Thyroid gland (tissue), 4 donors: Measurements from ENCODE around the gene KDM4B. TPM values are rescaled to one million over a fixed set of nuclear protein-coding genes. Genes with fewer than 3 reads are reported as not detected.

ENCODE experiments used
- DNase-seq, 2 donors: peaks; one replicate each; pipeline ENCODE4 v3.0.0-alpha.2; 2019
- H3K27ac ChIP-seq, 3 donors: fragments of 200-600 bp; sonication (generic); 1 replicate in 2 of 3; 2 replicates in 1 of 3; pipeline ENCODE4 v1.5.1; 2016 to 2019; ENCODE audit warnings: mild to moderate bottlenecking in 1 of 3, moderate library complexity in 1 of 3
- H3K27me3 ChIP-seq: fragments of 200-600 bp; sonication (generic); one replicate; pipeline ENCODE4 v1.5.1; 2019
- H3K36me3 ChIP-seq, 2 donors: fragments of 200-600 bp; sonication (generic); one replicate each; pipeline ENCODE4 v1.5.1; 2016 to 2019
- H3K4me1 ChIP-seq, 2 donors: fragments of 200-600 bp; sonication (generic); one replicate each; pipeline ENCODE4 v1.5.1; 2017 to 2019
- H3K4me3 ChIP-seq, 3 donors: fragments of 200-600 bp; sonication (generic); replicated peaks in 1 of 3; 1 replicate in 2 of 3; 2 replicates in 1 of 3; pipeline ENCODE4 v1.5.1; 2016; ENCODE audit warnings: mild to moderate bottlenecking in 1 of 3
- H3K9me3 ChIP-seq: fragments of 200-600 bp; sonication (generic); one replicate; pipeline ENCODE4 v1.5.1; 2017
- CTCF ChIP-seq, 6 experiments: fragments of 200-600 bp in 3 of 6; fragments of 450-650 bp in 3 of 6; sonication (generic) in 3 of 6; IDR thresholded peaks; one replicate each; pipeline ENCODE4 v1.5.1; 2016 to 2019; ENCODE audit warnings: antibody characterized with exemption in 6 of 6, mild to moderate bottlenecking in 2 of 6, inconsistent platforms in 1 of 6, moderate library complexity in 1 of 6
- POLR2A ChIP-seq, 2 donors: fragments of 450-650 bp; IDR thresholded peaks; one replicate each; pipeline ENCODE4 v1.6.1; 2017; ENCODE audit warnings: antibody characterized with exemption in 2 of 2, mild to moderate bottlenecking in 2 of 2, moderate library complexity in 1 of 2
- WGBS, 2 donors: methylation state at CpG; one replicate each; pipeline ENCODE4 v1.1.5; 2017; 5-methylcytosine and 5-hydroxymethylcytosine counted together
- intact Hi-C: fragments of 100-400 bp; cut with DNase I; formaldehyde crosslinking; loops from one replicate; pipeline ENCODE4 v1.15.1; 2023
- total RNA-seq, 4 donors: library from RNA; depleted of rRNA; stranded (reverse); fragments of >200 nt; gene quantifications; one replicate each; pipeline ENCODE4 v1.2.3, GENCODE V29; 2016

KDM4B gene
- total RNA-seq, 4 donors from 2014 or later, result 44.3 to 87.2 (median 75.8) TPM

- Histone ChIP-seq H3K36me3 (peaks cover 9 to 17% of the 10 kb centered on the region in 2 donors), H3K27me3 (no peaks in the 10 kb centered on the region), H3K9me3 (no peaks in the 10 kb centered on the region), H3K4me3 (no peak overlapping the region), H3K4me1 (peaks cover 32 to 40% of the 10 kb centered on the region in 2 donors), H3K27ac (peak overlapping the region in 1 of 3 donors; percentile 23)
- 81 to 88% methylated on average over 6 to 12 of the region's 15 CpGs for WGBS, 2 donors
- TF ChIP-seq CTCF (IDR thresholded peaks at IDR 0.05), result no peak
- intact Hi-C loops, result loop anchor here (2.0 to 5.0 kb wide), 2 partner anchors 157 to 223 kb away; no protein-coding TSS in a partner anchor
- DNase-seq, result no peak
Observed at GRCh38 chr19:5030136-5030820, 61.4 kb downstream of the KDM4B start.

GRCh38 chr19:5030822-5031221 is 61.9 kb downstream of the KDM4B start:
- DNase-seq, result no peak
- intact Hi-C loops, result loop anchor here (2.0 to 5.0 kb wide), 2 partner anchors 158 to 224 kb away; no protein-coding TSS in a partner anchor
- WGBS, 2 donors, result 79 to 97% methylated on average over 5 of the region's 13 CpGs
- TF ChIP-seq POLR2A (IDR thresholded peaks at IDR 0.05), result no peak
- TF ChIP-seq CTCF (IDR thresholded peaks at IDR 0.05), result no peak
- Histone ChIP-seq H3K36me3 (peaks cover 9 to 17% of the 10 kb centered on the region in 2 donors), H3K4me3 (no peak overlapping the region), H3K9me3 (no peaks in the 10 kb centered on the region), H3K4me1 (peaks cover 27 to 34% of the 10 kb centered on the region in 2 donors), H3K27me3 (no peaks in the 10 kb centered on the region), H3K27ac (peak overlapping the region in 1 of 3 donors; percentile 23)

- TF ChIP-seq CTCF (IDR thresholded peaks at IDR 0.05), result peak; percentile 72 to 96 (median 91)
- no peak for TF ChIP-seq POLR2A (IDR thresholded peaks at IDR 0.05)
- H3K4me1 ChIP-seq, result peaks cover 24 to 30% of the 10 kb centered on the region in 2 donors
- peak overlapping the region in 1 of 3 donors; percentile 23 for H3K27ac ChIP-seq
- peaks cover 9 to 17% of the 10 kb centered on the region in 2 donors for H3K36me3 ChIP-seq
- H3K27me3 ChIP-seq, result no peaks in the 10 kb centered on the region
- peak; percentile 79 to 84 for DNase-seq
- WGBS, 2 donors, result 46 to 58% methylated on average over 10 to 24 of the region's 29 CpGs
- intact Hi-C loops, result loop anchor here (2.0 to 5.0 kb wide), 3 partner anchors 121 to 224 kb away; no protein-coding TSS in a partner anchor
- H3K9me3 ChIP-seq, result no peaks in the 10 kb centered on the region
- H3K4me3 ChIP-seq, result no peak overlapping the region
Observed at GRCh38 chr19:5031231-5032100, 62.6 kb downstream of the KDM4B start.

- WGBS, 2 donors, result 90 to 92% methylated on average over 41 to 49 of the region's 52 CpGs
- DNase-seq, result no peak
- intact Hi-C loops, result loop anchor here (2.0 to 5.0 kb wide), 2 partner anchors 122 to 225 kb away; no protein-coding TSS in a partner anchor
Observed at GRCh38 chr19:5032101-5032967, 63.4 kb downstream of the KDM4B start.

More at GRCh38 chr19:5032101-5032967, 63.4 kb downstream of the KDM4B start:
- Histone ChIP-seq H3K27me3 (no peaks in the 10 kb centered on the region), H3K4me3 (no peak overlapping the region), H3K36me3 (peaks cover 9 to 17% of the 10 kb centered on the region in 2 donors), H3K4me1 (peaks cover 27 to 32% of the 10 kb centered on the region in 2 donors), H3K9me3 (no peaks in the 10 kb centered on the region), H3K27ac (no peak overlapping the region)
- TF ChIP-seq POLR2A (IDR thresholded peaks at IDR 0.05), result no peak
- no peak for TF ChIP-seq CTCF (IDR thresholded peaks at IDR 0.05)
